HG02981 (cell line): ENCODE data around the gene LRRC14B.
"Not testable (repeated sequence)": the region's sequence is repeated elsewhere in the genome, so short reads cannot be mapped to it uniquely, and the experiment has no call there.

Experiments
- ATAC-seq: cut with Tn5 transposase; IDR thresholded peaks from one replicate; pipeline ENCODE4 v1.9.1; 2021; ENCODE audit warnings: mild to moderate bottlenecking, moderate library complexity; ENCODE audit not compliant: unreplicated experiment

The LRRC14B gene

DNA sequence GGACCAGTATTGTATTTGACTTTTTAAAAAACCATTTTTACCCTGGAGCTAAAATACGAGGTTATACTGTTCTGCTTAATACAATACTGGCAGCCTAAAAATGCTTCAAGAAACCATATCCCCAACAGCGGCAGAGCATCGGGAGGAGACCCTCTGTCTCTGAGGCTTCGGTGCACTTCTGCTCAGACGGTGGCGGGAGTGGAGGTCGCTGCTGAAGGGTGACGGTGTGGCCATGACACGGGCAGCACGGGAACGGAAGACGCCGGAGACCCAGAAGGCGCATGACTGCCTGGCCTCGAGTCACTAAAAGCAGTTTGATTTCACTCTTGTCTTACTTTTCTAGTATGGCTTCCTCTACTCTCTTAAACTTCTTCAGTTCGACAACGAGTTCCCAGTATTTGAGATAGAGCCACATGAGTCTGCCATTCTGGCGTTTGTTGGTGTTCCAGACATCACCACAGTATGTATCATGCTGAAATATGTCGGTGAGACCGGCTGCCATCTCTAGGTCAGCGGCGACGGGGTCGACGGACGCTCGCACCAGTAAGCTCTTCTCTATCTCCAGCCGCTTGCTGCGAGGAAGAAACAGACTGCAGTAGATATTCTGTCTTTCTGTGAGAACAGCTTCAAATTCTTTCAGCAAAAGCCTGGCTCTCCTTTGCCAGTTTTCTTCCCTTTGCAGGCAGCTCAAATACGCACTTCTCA is 13.8 kb downstream of the LRRC14B start:
- no peak for ATAC-seq

DNA sequence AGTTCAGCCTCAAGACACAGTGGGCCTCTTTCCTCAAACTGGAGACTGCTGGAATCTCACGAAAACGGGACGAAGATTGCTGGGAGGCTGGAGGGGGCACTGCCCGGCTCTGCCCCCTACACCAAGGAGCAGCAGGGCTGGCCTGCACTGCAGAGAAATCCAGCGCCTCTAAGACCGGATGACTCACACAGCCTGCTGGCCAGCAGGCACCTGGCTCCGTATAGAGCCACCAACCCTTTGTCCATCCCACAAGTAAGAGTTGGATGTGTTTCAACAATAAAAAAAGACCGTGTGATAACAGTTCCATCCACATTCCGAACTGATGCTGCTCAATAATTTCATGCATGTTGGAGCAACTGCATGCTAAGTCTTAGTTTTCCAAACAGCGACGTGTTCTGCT is 15.1 kb downstream of the LRRC14B start:
- ATAC-seq = no peak

DNA sequence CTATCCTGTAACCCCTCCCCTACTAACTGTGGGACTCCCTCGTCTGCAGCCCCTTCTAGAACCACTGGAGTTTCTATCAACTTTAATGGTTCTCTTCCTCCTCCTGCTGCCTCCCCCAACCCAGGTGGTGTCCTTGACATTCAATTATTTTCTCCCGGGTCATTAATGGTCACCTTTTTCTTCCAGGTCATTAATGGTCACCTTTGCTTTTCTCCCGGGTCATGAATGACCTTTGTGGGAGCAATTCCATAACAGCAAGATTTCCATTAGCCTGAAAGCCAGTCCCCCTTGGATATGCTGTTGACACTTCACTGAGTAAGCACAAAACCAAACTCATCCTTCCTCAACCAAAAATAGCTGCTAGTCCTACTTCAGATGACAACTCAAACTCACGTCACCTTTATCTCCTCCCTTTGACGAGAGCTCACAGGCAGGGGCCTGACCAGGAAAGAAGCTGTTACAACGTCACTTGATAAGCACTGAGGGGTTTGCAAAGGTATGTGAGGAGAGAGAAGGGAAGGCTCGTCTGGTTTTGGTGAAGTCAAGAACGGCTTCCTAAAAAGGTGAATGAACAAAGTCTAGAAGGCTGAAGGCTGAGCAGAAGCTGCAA is 15.7 kb downstream of the LRRC14B start:
- no peak for ATAC-seq

- no peak for ATAC-seq
Observed at GRCh38 chr5:207599-207998, 16.3 kb downstream of the LRRC14B start.

DNA sequence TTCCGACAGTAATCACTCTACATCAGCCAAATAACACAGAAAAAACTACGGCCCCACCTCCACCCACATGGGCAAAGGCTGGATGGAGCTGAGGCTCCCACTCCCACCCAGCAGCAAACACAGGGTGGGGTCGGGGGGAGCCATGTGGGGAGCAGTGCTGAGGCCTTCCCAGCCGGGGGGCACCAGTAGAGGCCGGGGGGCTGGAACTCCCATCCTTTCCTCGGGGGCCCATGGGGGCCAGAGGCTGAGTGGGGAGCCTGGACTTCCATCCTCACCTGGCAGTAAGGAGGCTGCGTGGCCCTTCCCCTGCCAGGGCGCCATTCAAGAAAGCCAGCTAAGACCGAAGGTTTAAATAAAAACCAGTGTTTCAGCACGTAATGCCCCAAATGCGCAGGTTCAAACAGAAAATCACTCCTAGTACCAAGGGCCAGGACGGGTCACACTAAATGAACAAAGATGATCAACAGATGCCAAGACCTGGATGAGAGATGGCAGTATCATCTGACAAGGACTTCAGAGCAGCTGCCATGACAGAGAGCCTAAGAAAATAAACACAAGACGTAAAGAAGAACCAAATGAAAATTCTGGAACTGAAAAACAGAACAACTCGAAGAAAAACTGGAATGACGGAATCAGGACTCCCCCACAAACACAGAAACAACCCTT is 17.3 kb downstream of the LRRC14B start:
- ATAC-seq = no peak

GRCh38 chr5:213803-214395 is 22.6 kb downstream of the LRRC14B start:
- ATAC-seq = no peak

DNA sequence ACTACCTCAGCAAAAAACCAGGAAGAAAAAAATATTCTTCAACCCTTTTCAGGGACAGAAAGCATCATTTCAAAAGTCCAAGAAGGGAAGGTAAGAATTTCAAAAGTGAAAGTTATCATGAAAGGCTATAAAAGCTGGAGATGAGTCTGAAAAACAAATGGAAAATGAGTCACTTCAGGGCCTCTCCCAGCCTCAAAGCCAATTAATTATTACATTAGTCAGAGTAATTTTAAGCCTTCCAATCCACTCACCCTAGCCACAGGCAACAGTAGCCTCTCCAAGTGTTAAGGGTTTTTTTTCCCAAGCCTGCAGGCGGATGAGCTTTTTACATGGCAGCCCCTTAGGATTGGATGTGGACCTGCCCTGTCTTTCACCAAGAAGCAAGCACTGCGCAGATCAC is 24.0 kb downstream of the LRRC14B start:
- not testable (repeated sequence) for ATAC-seq

- ATAC-seq = not testable (repeated sequence)
Observed at GRCh38 chr5:216076-216475, 24.8 kb downstream of the LRRC14B start.

DNA sequence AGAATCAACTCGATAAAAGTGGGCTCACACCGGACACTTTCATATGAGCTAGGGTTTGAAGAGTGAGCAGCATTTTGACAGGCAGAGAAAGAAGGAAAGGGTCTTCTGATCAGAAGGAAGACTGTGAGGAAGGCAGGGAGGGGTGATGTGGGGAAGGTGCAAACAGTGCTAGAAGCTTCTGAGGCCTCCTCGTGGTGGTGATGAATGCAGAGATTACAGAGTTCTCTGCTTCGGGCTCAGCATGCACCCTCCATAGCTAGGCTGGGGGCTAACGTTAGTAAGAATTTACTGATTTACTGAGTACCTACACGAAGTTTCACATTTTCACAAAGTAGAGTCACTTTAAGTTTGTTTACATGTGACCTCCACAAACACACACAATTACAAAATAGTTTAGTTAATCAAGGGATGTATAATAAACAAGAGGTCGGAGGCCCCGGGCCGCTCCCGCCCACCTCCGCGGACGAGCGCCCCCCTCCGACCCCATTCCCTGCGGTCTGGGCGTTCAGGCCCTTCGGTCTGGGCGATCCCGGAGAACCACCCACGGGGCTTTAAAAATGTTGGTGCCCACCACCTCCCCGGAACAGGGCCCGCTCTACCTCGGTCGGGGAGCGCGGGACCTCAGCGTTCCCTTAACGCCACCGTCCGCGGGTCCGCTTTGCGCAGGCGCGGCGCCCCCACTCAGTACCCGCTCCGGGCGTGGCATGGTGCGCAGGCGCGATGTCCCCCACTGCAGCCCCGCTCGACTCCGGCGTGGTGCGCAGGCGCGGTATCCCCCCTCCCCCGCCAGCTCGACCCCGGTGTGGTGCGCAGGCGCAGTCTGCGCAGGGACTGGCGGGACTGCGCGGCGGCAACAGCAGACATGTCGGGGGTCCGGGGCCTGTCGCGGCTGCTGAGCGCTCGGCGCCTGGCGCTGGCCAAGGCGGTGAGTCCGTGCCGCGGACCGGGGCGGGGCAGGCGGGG is 26.5 kb downstream of the LRRC14B start, which contains the start of the genes CCDC127 and SDHA:
TSS of gene CCDC127 (minus strand) at position 660 of the 963 bp plus-strand sequence. CDS start 1,304 bp downstream, outside the sequence.
TSS of gene SDHA (plus strand) at position 827 of the 963 bp plus-strand sequence. CDS start at position 863, 36 bp downstream.
- ATAC-seq = peak; percentile 69

- ATAC-seq = peak; percentile 18
Observed at GRCh38 chr5:218457-219291, 27.4 kb downstream of the LRRC14B start.

DNA sequence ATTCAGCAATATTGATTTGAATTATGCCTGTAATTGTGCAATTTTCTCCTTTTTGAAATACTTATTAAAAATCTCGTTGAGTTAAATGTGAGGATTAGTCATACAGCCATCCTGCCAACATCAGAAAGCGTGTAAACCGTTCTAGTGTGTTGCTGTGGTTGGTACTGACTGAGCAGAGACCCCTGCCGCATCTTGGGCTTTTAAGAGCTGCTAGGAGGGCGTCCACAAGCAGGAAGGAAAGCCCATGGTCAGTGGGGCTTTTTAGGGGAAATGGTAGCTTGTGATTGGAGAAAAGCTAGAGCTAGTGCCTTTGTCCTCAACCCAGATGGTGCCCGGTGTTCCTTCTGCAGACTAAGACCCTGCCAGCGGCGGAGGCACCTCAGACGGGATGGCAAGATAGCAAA is 28.2 kb downstream of the LRRC14B start:
- no peak for ATAC-seq

- peak; percentile 25 for ATAC-seq
Observed at GRCh38 chr5:219991-220390, 28.7 kb downstream of the LRRC14B start.

GRCh38 chr5:222951-223715 is 31.8 kb downstream of the LRRC14B start:
- ATAC-seq = not testable (repeated sequence)

GRCh38 chr5:223791-224190 is 32.5 kb downstream of the LRRC14B start:
- ATAC-seq = no peak

- no peak for ATAC-seq
Observed at GRCh38 chr5:225334-225733, 34.0 kb downstream of the LRRC14B start.

GRCh38 chr5:227375-227774 is 36.1 kb downstream of the LRRC14B start:
- ATAC-seq = not testable (repeated sequence)

DNA sequence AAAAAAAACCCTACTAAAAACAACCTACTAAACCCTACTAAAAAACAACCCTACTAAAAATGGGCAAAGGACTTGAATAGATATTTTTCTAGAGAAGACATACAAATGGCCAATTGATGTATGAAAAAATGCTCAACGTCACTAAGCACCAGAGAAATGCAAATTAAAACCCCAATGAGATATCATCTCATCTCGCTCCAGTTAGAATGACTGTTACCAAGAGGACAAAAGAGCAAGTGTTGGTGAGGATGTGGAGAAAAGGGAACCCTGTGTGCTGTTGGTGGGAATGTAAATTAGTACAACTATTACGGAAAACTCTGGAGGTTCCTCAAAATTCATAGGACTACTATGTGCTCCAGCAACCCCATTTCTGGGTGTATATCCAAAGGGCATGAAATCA is 37.6 kb downstream of the LRRC14B start:
- no peak for ATAC-seq

DNA sequence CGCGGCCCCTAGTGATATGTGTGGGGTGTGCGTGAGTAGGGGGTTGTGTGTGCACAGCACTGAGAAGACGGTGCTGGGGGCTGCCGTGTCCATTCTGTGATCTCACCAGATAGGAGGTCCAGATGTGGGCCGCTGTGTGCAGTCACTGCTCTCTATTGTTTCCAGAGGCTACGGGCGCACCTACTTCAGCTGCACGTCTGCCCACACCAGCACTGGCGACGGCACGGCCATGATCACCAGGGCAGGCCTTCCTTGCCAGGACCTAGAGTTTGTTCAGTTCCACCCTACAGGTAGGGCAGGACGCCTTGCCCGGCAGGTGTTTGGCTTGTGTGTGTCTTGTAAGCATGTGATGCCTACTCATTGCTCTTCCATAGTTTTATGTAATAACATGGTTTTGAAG is 39.4 kb downstream of the LRRC14B start:
- no peak for ATAC-seq

- ATAC-seq = no peak
Observed at GRCh38 chr5:231661-232060, 40.4 kb downstream of the LRRC14B start.
